A549 (cell line): Measurements from ENCODE around the gene STPG2.

Source experiments
- CTCF ChIP-seq: fragments of >200 bp; sonication (Bioruptor Twin); formaldehyde crosslinking; IDR thresholded peaks from 3 replicates; pipeline ENCODE4 v1.5.1; 2016
- E2F6 ChIP-seq: IDR thresholded peaks from 2 replicates; pipeline ENCODE4 v1.6.1; 2012; ENCODE audit warnings: low read depth, borderline replicate concordance
- FOSL2 ChIP-seq, 2 experiments: fragments of 450-650 bp in 1 of 2; fragments of >200 bp in 1 of 2; sonication (Bioruptor Twin) in 1 of 2; formaldehyde crosslinking; IDR thresholded peaks; 2 replicates each; pipeline versions ENCODE4 v1.5.0 to v1.6.1; 2016 to 2020; ENCODE audit warnings: mild to moderate bottlenecking in 1 of 2, moderate library complexity in 1 of 2

GRCh38 chr4:98094118-98094517 lies 49.2 kb downstream of the STPG2 start:
- TF ChIP-seq E2F6, result no peak
- no peak for TF ChIP-seq CTCF
- TF ChIP-seq FOSL2 (IDR thresholded peaks at IDR 0.05), result no peak
- TF ChIP-seq FOSL2 (CRISPR knock-in tag; IDR thresholded peaks at IDR 0.05), result no peak
